GM18511 (cell line): ENCODE measurements around the gene RFC3.

Experiments
- ATAC-seq: cut with Tn5 transposase; IDR thresholded peaks from one replicate; pipeline ENCODE4 v1.9.1; 2021; ENCODE audit warnings: mild to moderate bottlenecking, moderate library complexity; ENCODE audit not compliant: unreplicated experiment

RFC3 gene

GRCh38 chr13:33863188-33863789, 45.3 kb downstream of the RFC3 start:
- ATAC-seq, result no peak

- peak; percentile 95 for ATAC-seq
Measured at GRCh38 chr13:33865945-33866344, 48.0 kb downstream of the RFC3 start.

- no peak for ATAC-seq
Measured at GRCh38 chr13:33867472-33867871, 49.5 kb downstream of the RFC3 start.

DNA sequence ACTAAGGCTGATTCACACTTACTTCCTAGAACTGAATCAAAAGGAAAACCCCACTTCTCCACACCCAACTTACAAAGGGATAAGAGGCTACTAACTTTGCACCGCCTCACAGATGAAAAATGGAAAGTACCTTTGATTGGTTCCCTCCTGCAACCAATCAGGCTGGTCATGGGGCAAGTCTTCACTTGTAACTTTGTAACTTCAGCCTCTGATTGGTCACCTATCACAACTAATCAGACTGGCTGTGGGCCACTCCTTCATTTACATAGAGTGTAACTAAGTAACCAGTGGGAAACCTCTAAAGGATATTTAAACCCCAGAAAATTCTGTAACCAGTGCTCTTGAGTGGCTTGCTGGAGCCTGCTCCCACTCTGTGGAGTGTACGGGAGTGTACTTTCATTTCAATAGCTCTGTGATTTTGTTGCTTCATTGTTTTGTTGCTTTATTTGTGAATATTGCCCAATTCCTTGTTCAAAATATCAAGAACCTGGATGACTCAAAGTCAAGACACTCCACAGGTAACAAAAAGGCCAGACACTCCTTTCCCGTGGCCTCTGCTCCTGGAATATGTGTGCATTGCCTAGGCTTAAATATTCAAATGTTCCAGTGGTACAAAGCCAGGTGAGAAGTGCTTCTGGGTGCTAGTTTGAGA, 50.5 kb downstream of the RFC3 start:
- ATAC-seq, result no peak

DNA sequence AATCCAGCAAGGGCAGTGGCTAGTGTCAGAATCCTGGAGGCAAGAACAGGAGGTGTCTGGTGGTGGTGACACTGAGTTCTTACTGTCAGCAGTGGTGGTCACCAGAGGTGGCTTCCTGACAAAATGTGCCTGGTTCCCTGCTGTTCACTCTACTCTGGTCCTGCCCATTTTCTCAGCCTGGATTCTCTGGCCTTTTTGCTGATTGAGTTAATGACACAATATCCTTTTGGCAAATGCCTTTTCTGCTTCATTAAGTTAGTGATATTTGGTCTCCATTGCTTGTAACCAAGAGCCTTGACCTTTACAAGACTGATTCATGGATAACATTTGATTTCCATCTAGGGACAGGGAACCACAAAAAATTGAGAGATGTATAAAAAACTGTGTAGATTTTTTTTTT, 51.1 kb downstream of the RFC3 start:
- no peak for ATAC-seq

GRCh38 chr13:33870046-33870668, 52.2 kb downstream of the RFC3 start:
- ATAC-seq, result no peak

DNA sequence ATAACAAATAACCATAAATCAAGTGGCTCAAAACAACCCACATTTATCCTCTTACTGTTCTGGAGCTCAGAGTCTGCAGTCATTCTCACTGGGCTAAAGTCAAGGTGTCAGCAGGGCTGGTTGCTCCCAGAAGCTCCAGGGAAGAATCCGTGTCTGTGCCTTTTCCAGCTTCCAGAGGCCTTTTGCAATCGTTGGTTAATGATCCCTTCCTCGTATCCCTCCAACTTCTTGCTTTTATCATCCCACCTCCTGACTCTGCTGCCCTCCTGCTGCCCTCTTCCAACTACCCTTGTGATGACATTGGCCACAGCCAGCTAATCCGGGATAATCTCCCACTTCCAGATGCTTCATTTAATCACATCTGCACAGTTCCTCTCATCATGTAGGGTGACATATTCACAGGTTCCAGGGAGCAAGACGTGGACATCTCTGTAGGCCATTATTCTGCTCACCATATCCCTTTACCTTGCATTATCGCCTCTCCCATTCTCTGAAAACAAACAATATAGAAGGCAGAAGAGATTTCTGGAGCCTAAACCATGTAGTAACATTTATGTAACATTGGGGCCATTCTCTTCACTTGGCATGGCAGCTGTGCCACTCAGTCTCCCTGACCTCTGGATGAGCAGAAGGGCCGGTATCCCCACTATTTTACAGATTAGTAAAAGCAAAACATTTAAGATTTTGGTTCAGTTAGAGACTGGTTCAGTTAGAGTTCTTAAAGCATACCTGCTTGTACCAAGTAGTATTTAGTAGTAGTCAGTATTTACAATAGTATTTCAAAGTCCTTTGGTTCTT, 53.5 kb downstream of the RFC3 start:
- ATAC-seq, result no peak

DNA sequence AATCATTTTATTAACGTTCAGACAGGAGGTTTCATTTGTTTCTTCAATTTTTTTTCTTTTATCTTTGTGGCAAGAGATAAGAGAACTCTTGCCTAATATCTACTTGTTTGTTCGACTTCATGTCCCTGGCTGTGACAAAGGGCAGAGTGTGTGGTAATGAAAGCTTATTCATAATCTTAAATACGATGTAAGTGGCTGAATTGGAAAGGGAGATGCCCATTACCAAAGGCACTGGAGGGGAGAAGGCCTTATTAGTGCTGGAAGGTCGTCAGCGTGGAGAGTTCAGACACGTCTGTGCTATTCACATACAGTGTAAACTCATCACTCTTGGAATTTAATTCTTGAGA, 54.0 kb downstream of the RFC3 start:
- ATAC-seq, result no peak

GRCh38 chr13:33873251-33873908, 55.4 kb downstream of the RFC3 start:
- ATAC-seq, result no peak

DNA sequence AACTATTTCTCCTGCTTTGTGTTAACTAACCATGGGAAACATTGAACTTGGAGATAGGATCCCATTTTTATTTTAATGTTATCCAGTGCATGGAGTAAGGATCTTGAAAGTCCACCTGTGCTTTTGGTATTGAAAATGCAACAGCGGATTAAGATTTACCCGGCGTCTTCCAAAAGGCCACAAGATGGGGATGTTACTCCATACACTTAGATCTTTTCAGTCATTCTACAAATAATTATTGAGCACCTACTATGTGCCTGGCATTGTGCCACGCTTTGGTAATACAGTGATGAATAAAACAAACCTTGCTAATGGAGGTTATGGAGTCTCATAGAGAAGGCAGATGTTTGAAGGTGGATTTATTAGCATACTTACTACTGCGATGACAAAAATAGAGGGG, 56.9 kb downstream of the RFC3 start:
- ATAC-seq, result no peak

DNA sequence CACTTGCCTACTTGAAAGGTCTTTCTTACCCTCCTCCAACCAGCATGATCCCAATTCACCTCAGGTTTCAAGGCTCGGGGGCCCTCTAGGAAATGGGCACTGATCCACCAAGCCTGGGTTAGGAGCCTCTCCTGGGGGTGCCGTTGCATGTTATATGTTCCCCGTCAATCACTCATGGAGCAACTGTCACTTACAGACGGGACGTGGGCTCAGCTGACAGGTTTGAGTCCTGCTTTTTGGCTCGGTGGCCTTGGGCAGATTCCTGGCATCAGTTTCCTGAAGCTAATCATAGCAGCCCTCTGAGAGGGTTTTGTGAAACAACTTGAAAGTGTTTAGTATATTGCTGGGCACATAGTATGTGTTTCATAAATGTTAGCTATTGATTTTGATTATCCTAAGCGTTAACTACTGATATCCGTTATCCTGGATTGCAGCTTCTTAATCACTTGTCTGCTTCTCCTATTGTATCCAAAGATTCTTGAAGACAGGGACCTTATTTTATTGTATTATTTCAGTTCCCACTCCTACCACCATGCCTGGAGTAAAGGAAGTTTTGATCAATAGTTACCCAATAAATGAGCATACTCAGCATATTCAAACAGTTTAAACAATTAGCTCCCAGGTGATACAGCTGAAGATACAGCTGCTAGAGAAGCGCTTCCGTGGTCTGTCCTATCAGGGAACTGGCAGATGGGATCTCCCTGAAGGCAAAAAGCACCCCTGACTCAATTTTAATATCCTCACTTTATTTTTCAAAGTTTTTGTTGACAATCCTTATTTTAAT, 57.9 kb downstream of the RFC3 start:
- no peak for ATAC-seq

- ATAC-seq, result no peak
Measured at GRCh38 chr13:33876716-33877394, 58.9 kb downstream of the RFC3 start.

DNA sequence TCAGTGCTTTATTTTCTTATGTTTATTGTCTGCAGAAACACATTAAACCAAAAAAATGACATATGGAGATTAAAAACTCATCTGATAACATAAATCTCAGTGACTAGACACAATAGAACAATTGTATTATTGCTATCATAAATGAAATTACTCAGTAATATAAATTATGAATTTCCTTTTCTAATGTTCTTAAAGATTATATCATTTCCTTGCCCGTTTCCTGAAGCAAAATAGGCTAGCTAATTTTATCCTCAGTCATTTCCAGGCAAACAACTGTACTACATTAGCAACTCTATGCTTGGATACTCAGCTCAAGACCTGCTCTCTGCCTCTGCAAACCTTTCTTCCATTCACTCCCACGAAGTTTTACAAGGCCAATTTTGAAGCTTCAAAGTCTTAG, 61.2 kb downstream of the RFC3 start:
- no peak for ATAC-seq

- no peak for ATAC-seq
Measured at GRCh38 chr13:33882804-33883203, 64.9 kb downstream of the RFC3 start.

- ATAC-seq, result no peak
Measured at GRCh38 chr13:33884531-33885220, 66.7 kb downstream of the RFC3 start.
